Subcutaneous abdominal adipose tissue (tissue), 5 donors: ENCODE data around the gene CHMP4A.

Experiments
- H3K27ac ChIP-seq: one replicate; pipeline ENCODE4 v1.7.0; 2013; ENCODE audit warnings: low read depth, mild to moderate bottlenecking, inconsistent platforms, low read length, moderate library complexity
- H3K27me3 ChIP-seq, 5 donors: one replicate each; pipeline ENCODE4 v1.7.0; 2013; ENCODE audit warnings: low read length in 5 of 5, inconsistent platforms in 1 of 5; ENCODE audit not compliant: control insufficient read depth in 5 of 5, insufficient read depth in 4 of 5
- H3K36me3 ChIP-seq, 5 donors: one replicate each; pipeline ENCODE4 v1.7.0; 2013; ENCODE audit warnings: low read length in 5 of 5; ENCODE audit not compliant: control insufficient read depth in 5 of 5, insufficient read depth in 5 of 5
- H3K4me1 ChIP-seq, 5 donors: one replicate each; pipeline ENCODE4 v1.7.0; 2013; ENCODE audit warnings: low read length in 5 of 5, mild to moderate bottlenecking in 3 of 5, moderate library complexity in 1 of 5; ENCODE audit not compliant: control insufficient read depth in 5 of 5, insufficient read depth in 5 of 5
- H3K4me3 ChIP-seq, 5 donors: one replicate each; pipeline ENCODE4 v1.7.0; 2013; ENCODE audit warnings: low read length in 5 of 5, low read depth in 1 of 5
- H3K9ac ChIP-seq, 5 donors: one replicate each; pipeline ENCODE4 v1.7.0; 2013; ENCODE audit warnings: low read length in 5 of 5, mild to moderate bottlenecking in 4 of 5, moderate library complexity in 3 of 5
- H3K9me3 ChIP-seq, 5 donors: one replicate each; pipeline ENCODE4 v1.7.0; 2013; ENCODE audit warnings: low read length in 5 of 5; ENCODE audit not compliant: control insufficient read depth in 5 of 5
- donor health status: healthy.
- donor health status: healthy.
- donor health status: healthy.
- donor health status: healthy.
- donor health status: healthy.

The CHMP4A gene, protein sequence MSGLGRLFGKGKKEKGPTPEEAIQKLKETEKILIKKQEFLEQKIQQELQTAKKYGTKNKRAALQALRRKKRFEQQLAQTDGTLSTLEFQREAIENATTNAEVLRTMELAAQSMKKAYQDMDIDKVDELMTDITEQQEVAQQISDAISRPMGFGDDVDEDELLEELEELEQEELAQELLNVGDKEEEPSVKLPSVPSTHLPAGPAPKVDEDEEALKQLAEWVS

DNA sequence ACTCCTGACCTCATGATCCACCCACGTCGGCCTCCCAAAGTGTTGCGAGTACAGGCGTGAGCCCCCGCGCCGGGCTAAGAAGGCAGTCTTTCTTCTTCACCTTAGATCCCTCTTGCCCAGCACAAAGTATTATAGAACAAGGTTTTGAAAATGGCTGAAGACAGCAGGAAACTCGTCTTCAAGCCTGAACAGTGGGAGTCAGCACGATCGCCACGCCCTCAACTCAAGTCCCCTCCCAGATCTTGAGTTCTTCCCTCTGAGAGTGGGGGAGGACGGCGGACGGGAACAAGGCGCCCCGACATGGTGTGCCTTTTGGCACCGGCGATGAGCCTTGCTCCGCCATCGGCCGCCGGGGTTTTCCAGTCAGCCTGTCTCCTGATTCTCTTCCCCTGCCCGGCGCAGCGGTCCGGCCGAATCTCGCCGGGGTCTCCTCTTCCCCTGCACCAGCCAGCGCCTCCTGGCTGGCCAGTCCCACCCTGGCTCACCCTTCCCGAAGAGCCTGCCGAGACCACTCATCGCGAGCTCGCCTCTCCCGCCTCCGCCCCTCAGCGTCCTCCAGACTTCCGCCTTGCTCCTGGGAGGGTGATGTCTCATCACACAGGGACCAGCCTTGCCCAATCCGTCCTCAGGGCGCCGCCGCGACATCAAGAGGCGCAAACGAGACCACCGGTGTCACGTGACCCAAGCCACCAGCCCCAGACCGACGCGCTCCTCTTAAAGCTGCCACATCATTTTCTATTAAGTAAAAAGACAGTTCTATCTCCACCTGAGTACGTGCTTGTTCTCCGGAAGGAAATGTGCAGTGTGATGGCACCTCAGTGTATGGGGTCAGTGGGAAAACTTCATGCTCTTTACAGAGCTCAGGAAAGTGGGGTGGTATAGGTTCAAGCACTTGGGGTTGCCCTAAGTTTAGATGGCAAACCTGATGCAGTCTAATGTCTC, at the start of gene CHMP4A:
TSS of gene CHMP4A (minus strand) at position 565 of the 942 bp plus-strand sequence. CDS start at position 516, 49 bp downstream.
- peak within 1 kb of the TSS; percentile 76 to 97 (median 91) for H3K9ac ChIP-seq
- H3K4me1 ChIP-seq: peaks cover 0 to 34% (median 24%) of the 10 kb centered on the region in 5 donors
- peak within 1 kb of the TSS; percentile 60 to 92 (median 82) for H3K4me3 ChIP-seq
- H3K27me3 ChIP-seq: no peaks in the 10 kb centered on the region
- no peaks in the 10 kb centered on the region for H3K9me3 ChIP-seq
- H3K36me3 ChIP-seq: peaks cover 11 to 43% (median 29%) of the 10 kb centered on the region in 5 donors
- H3K27ac ChIP-seq: peak within 1 kb of the TSS; percentile 89

- Histone ChIP-seq H3K27ac (no peak overlapping the region), H3K9me3 (no peaks in the 10 kb centered on the region), H3K36me3 (peaks cover 0 to 28% (median 21%) of the 10 kb centered on the region in 5 donors), H3K27me3 (no peaks in the 10 kb centered on the region), H3K4me3 (no peak overlapping the region), H3K4me1 (peaks cover 0 to 21% (median 13%) of the 10 kb centered on the region in 5 donors), H3K9ac (no peak overlapping the region)
Measured at GRCh38 chr14:24261969-24262327, 48.7 kb upstream of the CHMP4A start.

- H3K4me3 ChIP-seq: no peak overlapping the region
- no peak overlapping the region for H3K9ac ChIP-seq
- no peak overlapping the region for H3K27ac ChIP-seq
Measured at GRCh38 chr14:24261256-24261968, 48.1 kb upstream of the CHMP4A start.

DNA sequence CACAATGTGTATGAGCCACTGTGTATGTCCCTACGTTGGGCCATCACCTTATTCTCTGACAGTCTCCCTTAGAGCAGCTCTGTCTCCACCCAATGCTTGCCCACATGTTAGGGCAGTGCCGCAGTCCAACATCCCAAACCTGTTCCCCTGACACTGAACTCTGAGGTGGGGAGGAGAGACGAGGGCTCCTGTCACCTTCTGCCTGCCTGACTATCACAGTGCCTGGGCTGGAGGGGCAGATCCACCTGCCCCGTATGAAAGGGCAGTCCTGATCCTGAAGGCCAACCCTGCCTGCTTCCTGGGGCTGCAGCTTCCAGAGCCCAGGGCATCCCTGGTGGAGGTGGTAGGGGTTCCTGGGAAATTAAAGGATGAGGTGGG, 47.5 kb upstream of the CHMP4A start:
- Histone ChIP-seq H3K9ac (no peak overlapping the region), H3K27me3 (no peaks in the 10 kb centered on the region), H3K4me1 (peaks cover 0 to 33% (median 25%) of the 10 kb centered on the region in 5 donors), H3K27ac (no peak overlapping the region), H3K9me3 (no peaks in the 10 kb centered on the region), H3K4me3 (no peak overlapping the region), H3K36me3 (peaks cover 0 to 17% (median 9%) of the 10 kb centered on the region in 5 donors)

More at GRCh38 chr14:24261256-24261968, 48.1 kb upstream of the CHMP4A start:
- Histone ChIP-seq H3K36me3 (peaks cover 0 to 23% (median 16%) of the 10 kb centered on the region in 5 donors), H3K27me3 (no peaks in the 10 kb centered on the region), H3K4me1 (peaks cover 0 to 26% (median 19%) of the 10 kb centered on the region in 5 donors), H3K9me3 (no peaks in the 10 kb centered on the region)

DNA sequence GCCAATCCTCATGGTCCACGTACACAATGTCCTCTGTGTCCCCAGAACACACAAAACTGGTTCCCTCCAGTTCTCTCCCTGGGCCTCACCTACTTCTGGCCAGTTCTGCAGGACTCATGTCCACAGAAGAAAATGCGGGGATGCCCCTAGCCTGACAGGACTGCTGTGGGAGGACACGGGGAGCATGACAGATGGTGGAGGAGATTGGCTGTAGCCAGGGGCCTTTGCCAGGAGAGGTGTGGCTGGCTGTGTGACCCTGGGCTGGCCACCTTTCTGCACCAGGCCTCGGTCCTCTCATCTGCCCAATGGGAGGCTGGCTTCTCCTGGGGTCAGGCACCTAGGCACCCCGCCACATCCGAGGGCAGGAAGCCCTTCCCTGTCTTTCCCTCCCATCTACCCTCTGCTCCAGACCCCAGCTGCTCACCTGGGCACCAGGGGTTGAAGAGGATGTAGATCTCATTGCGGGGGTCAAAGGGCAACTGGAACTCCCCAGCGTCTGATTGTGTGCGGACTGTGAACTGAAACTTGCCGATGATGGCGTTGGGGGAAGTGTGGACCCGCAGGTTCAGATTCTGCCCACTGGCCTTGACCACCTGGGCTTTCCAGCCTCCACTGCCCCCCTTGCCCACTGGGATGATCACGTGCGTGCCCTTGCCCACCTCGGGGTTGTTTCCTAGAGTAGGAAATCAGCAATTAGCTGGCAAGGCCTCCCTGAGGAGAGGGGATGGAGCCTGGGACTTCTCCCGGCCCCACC, 46.9 kb upstream of the CHMP4A start:
- no peak overlapping the region for H3K9ac ChIP-seq
- no peaks in the 10 kb centered on the region for H3K27me3 ChIP-seq
- H3K9me3 ChIP-seq: no peaks in the 10 kb centered on the region
- H3K4me3 ChIP-seq: no peak overlapping the region
- H3K36me3 ChIP-seq: peaks cover 0 to 16% (median 6%) of the 10 kb centered on the region in 5 donors
- H3K27ac ChIP-seq: no peak overlapping the region
- peaks cover 1 to 39% (median 31%) of the 10 kb centered on the region in 5 donors for H3K4me1 ChIP-seq

DNA sequence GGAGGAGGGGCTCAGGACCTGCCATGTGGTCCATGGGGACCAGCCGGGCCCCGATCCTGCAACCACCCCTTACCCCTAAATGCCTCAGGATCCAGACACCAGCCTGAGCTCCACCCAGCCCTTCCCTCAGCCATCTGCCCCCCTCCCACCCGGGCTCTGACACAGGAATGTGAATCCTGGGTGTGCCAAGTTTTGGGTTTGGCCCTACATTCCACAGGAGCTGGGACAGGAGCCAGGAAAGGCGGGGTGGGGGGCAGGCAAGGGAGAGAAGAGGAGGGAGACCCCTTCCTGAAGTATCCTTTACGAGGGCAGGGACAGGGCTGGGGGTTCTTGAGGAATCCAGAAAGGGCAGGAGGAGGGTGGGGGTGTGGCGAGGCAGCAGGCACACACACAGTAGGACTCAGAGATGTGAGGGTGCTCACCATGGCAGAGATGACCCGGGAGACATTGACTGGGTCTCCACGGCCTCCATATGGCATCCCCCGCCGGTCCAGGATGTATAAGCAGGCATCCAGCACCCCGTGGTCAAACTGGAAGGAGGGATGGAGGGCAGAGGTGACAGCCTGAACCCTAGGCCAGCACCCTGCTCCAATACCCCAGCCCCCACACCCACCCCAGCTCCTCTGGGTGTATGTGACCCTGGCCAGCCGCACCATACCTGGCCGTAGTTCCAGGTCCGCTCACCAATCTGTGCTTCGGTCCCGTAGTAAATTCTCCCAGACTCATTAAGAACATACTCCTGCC, 46.2 kb upstream of the CHMP4A start:
- Histone ChIP-seq H3K27me3 (no peaks in the 10 kb centered on the region), H3K36me3 (peaks cover 0 to 19% (median 9%) of the 10 kb centered on the region in 5 donors), H3K4me3 (no peak overlapping the region), H3K4me1 (peaks cover 1 to 45% (median 37%) of the 10 kb centered on the region in 5 donors), H3K9me3 (no peaks in the 10 kb centered on the region), H3K9ac (no peak overlapping the region), H3K27ac (no peak overlapping the region)

DNA sequence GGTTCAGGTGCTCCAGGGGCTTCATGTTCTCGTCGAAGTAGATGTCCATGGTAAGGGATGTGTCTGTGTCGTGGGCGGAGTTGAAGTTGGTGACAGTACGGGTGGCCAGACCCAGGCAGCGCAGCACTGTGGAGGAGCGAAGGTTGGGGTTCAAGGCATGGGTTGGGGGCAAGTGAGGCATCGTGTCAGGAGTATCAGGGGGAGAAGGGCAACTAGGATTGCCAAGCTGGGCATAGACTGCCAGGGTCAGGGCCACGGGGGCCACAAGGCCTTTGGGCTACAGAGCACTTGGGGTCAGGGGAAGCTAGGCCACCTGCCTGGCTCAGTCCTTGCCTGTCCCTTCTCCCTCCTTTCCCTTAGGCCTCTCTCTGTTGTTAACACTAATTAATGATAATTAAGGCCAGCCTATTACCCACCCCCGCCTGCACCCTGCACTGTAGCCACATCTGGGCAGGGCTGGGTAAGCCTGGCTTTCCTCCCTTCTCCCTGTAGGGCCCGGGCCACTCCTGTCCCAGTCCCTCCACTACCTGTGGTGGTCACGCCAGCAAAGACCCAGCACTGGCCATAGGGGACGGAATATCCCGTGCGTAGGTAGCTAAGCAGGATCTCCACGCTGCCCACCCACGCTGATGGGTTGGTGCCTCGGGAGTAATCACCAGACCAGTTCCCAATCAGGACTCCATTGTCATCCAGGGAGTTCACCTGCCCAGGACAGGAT, 45.4 kb upstream of the CHMP4A start:
- H3K36me3 ChIP-seq: peaks cover 0 to 27% (median 9%) of the 10 kb centered on the region in 5 donors
- H3K27ac ChIP-seq: no peak overlapping the region
- H3K4me3 ChIP-seq: no peak overlapping the region

DNA sequence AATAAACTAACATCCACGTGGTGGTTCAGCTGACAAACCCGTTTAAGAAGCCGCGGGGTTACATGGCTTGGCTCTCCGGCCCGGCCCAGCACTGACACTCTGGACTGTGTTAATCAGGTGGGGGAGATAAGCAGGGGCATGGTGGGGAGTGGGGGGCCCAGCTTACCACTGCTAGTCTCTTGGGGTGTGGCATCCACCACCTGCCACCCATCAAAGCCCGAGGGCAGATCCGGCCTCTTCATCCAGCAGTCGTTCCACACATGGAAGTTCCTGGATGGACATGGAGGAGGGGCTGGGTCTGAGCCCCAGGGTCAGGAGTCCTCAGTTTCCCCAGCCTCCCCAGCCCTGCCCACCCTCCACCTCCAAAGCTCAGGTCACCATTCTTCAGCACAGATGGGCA, 44.8 kb upstream of the CHMP4A start:
- Histone ChIP-seq H3K9ac (no peak overlapping the region), H3K27me3 (no peaks in the 10 kb centered on the region), H3K9me3 (no peaks in the 10 kb centered on the region), H3K27ac (no peak overlapping the region), H3K36me3 (peaks cover 0 to 28% (median 9%) of the 10 kb centered on the region in 5 donors), H3K4me3 (no peak overlapping the region), H3K4me1 (peaks cover 1 to 42% (median 37%) of the 10 kb centered on the region in 5 donors)

More for the DNA sequence above, 45.4 kb upstream of the CHMP4A start:
- Histone ChIP-seq H3K4me1 (peaks cover 1 to 45% (median 37%) of the 10 kb centered on the region in 5 donors), H3K9me3 (no peaks in the 10 kb centered on the region), H3K27me3 (no peaks in the 10 kb centered on the region), H3K9ac (no peak overlapping the region)
